Measurements from ENCODE around the gene ISCA1.

The ISCA1 gene

GRCh38 chr9:86253577-86253976 is 28.8 kb downstream of the ISCA1 start:
- DNase-seq (ENCODE audit: extremely low read depth, low read depth): no peak
- TF ChIP-seq, protein P1, sequence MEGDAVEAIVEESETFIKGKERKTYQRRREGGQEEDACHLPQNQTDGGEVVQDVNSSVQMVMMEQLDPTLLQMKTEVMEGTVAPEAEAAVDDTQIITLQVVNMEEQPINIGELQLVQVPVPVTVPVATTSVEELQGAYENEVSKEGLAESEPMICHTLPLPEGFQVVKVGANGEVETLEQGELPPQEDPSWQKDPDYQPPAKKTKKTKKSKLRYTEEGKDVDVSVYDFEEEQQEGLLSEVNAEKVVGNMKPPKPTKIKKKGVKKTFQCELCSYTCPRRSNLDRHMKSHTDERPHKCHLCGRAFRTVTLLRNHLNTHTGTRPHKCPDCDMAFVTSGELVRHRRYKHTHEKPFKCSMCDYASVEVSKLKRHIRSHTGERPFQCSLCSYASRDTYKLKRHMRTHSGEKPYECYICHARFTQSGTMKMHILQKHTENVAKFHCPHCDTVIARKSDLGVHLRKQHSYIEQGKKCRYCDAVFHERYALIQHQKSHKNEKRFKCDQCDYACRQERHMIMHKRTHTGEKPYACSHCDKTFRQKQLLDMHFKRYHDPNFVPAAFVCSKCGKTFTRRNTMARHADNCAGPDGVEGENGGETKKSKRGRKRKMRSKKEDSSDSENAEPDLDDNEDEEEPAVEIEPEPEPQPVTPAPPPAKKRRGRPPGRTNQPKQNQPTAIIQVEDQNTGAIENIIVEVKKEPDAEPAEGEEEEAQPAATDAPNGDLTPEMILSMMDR (IDR thresholded peaks at IDR 0.05; ENCODE audit: low read depth, low read length): no peak

DNA sequence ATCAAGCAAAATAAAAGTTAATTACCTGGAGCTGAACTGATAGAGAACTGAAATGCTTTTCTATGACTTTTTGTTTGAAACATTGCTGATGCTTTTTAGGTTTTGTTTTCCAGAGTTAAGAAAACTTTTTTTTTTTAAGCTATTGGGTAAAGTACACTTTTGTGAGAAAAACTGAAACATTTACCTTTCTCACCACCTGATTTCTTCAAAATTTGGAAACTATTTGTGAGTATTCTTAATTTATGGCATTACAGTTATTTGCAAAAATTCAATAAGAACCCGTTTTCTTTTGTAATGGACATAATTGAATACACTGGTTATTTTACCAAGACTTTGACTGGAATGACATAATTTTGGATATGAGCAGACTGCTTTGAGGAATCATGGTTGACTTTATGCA is 29.5 kb downstream of the ISCA1 start:
- TF ChIP-seq, protein P1 (IDR thresholded peaks at IDR 0.05; ENCODE audit: low read depth, low read length): no peak
- DNase-seq (ENCODE audit: extremely low read depth, low read depth): no peak

GRCh38 chr9:86250123-86250522 is 32.2 kb downstream of the ISCA1 start:
- TF ChIP-seq, protein P1 (IDR thresholded peaks at IDR 0.05; ENCODE audit: low read depth, low read length): no peak
- no peak for DNase-seq (ENCODE audit: extremely low read depth, low read depth)

DNA sequence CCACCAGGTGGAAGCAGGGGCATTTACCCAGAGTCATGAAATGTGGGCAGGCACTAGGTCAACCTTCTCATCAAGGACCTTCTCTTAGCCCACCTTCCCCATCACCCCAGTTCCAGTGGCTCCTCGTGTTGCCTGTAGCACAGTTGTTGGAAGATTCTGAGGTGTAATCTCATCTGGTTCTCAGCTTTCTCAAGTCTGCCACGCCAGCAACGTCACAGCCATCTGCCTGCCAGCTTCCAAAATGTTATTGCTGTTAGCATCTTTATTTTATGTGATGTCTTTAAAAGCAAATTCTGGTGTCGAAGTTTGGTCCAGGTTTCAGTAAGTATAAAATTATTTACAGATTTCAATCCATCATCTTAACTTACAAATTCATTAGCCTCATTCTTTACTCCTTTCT is 33.6 kb downstream of the ISCA1 start:
- TF ChIP-seq, protein P1 (IDR thresholded peaks at IDR 0.05; ENCODE audit: low read depth, low read length): no peak
- DNase-seq (ENCODE audit: extremely low read depth, low read depth): no peak

GRCh38 chr9:86246752-86247161 is 35.6 kb downstream of the ISCA1 start:
- TF ChIP-seq, protein P1 (IDR thresholded peaks at IDR 0.05; ENCODE audit: low read depth, low read length): no peak
- no peak for DNase-seq (ENCODE audit: extremely low read depth, low read depth)

DNA sequence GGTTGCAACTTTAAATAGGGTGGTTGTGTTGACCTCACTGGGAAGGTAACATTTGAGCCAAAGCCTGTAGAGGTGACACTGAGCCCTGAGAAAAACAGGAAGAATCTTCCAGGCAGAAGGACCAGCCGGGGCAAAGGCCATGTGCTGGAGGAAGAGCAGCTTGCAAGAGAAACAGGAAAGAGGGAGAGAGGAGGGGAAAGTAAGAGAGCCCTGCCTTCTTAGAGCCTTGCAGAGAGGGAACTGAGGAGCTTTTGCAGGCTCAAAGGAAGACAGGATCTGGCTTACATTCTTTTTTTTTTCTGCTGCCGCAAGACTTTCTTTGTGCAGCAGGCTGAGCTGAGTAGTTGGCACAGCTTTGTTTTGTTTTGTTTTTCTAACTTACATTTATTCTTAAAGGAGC is 40.3 kb downstream of the ISCA1 start:
- TF ChIP-seq, protein P1 (IDR thresholded peaks at IDR 0.05; ENCODE audit: low read depth, low read length): no peak
- DNase-seq (ENCODE audit: extremely low read depth, low read depth): no peak

DNA sequence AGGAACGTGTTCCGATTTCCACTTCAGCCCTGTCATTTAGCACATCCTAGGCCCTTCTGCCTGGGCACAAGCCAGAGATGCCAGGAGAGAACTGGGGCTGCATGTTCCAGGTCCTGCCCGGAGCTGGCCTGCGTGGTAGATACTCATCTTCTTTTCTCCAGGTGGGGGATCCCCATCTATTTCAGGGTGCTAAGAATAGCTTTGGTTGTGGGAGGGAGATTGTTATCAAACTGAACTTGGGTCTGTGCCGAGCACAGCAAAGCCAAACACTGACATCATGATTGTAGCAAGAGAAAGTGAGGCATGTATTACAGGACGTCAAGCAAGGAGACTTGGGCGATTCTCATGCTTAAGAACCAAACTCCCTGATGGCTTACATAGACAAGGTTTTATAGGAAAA is 41.1 kb downstream of the ISCA1 start:
- TF ChIP-seq, protein P1 (IDR thresholded peaks at IDR 0.05; ENCODE audit: low read depth, low read length): no peak
- no peak for DNase-seq (ENCODE audit: extremely low read depth, low read depth)

Measured in AG09319 (cell line).